ENCODE results near the gene CEP170B.

The CEP170B gene

GRCh38 chr14:104867371-104868059, 2.4 kb downstream of the CEP170B start:
- no peak for DNase-seq (ENCODE audit: low read depth in 2 of 2)

- DNase-seq (ENCODE audit: low read depth in 2 of 2), result no peak
Observed at GRCh38 chr14:104868060-104868740, 3.1 kb downstream of the CEP170B start.

GRCh38 chr14:104868811-104869572, 3.9 kb downstream of the CEP170B start:
- DNase-seq (ENCODE audit: low read depth in 2 of 2), result no peak

- no peak for DNase-seq (ENCODE audit: low read depth in 2 of 2)
Observed at GRCh38 chr14:104869669-104870367, 4.8 kb downstream of the CEP170B start.

GRCh38 chr14:104870368-104871144, 5.5 kb downstream of the CEP170B start:
- DNase-seq (ENCODE audit: low read depth in 2 of 2), result no peak

- no peak for DNase-seq (ENCODE audit: low read depth in 2 of 2)
Observed at GRCh38 chr14:104871145-104871655, 6.1 kb downstream of the CEP170B start.

- DNase-seq (ENCODE audit: low read depth in 2 of 2), result no peak
Observed at GRCh38 chr14:104871656-104872468, 6.8 kb downstream of the CEP170B start.

- no peak for DNase-seq (ENCODE audit: low read depth in 2 of 2)
Observed at GRCh38 chr14:104872469-104873341, 7.6 kb downstream of the CEP170B start.

GRCh38 chr14:104873380-104874055, 8.4 kb downstream of the CEP170B start:
- DNase-seq (ENCODE audit: low read depth in 2 of 2), result no peak

- DNase-seq (ENCODE audit: low read depth in 2 of 2), result no peak
Observed at GRCh38 chr14:104874110-104874531, 9.1 kb downstream of the CEP170B start.

- DNase-seq (ENCODE audit: low read depth in 2 of 2), result no peak
Observed at GRCh38 chr14:104874571-104875411, 9.7 kb downstream of the CEP170B start.

- no peak for DNase-seq (ENCODE audit: low read depth in 2 of 2)
Observed at GRCh38 chr14:104875412-104875751, 10.3 kb downstream of the CEP170B start.

GRCh38 chr14:104875811-104876210, 10.7 kb downstream of the CEP170B start:
- DNase-seq (ENCODE audit: low read depth in 2 of 2), result no peak

- no peak for DNase-seq (ENCODE audit: low read depth in 2 of 2)
Observed at GRCh38 chr14:104876251-104876699, 11.2 kb downstream of the CEP170B start.

GRCh38 chr14:104877066-104877805, 12.2 kb downstream of the CEP170B start:
- no peak for DNase-seq (ENCODE audit: low read depth in 2 of 2)

- no peak for DNase-seq (ENCODE audit: low read depth in 2 of 2)
Observed at GRCh38 chr14:104877806-104878550, 12.9 kb downstream of the CEP170B start.

Measured in activated CD8-positive, alpha-beta memory T cell treated with anti-CD3 and anti-CD28 coated beads for 4 hours (primary cell).